Activated naive CD4-positive, alpha-beta T cell (primary cell): ENCODE measurements around the gene FARSA.
A peak's percentile ranks its signal among the peaks of the same experiment; 100 is the strongest.
"Not testable (repeated sequence)": the region's sequence is repeated elsewhere in the genome, so short reads cannot be mapped to it uniquely, and the experiment has no call there.

ENCODE experiments used
- DNase-seq, 4 experiments: peaks; one replicate each; lab custom pipeline; 2025; lab: John Stamatoyannopoulos, UW

FARSA gene

GRCh38 chr19:12890787-12891552, 42.5 kb downstream of the FARSA start, which contains the start of gene GCDH:
TSS of gene GCDH (plus strand) at chr19:12891160. CDS start at chr19:12891305, 145 bp downstream.
- DNase-seq = peak; percentile 81 to 91 (median 88)

- DNase-seq = not testable (repeated sequence)
Observed at GRCh38 chr19:12890299-12890786, 43.2 kb downstream of the FARSA start.

- DNase-seq = no peak
Observed at GRCh38 chr19:12888006-12888603, 45.4 kb downstream of the FARSA start.

GRCh38 chr19:12886969-12887747, 46.4 kb downstream of the FARSA start, which contains the start of gene KLF1:
TSS of gene KLF1 (minus strand) at chr19:12887201. CDS start at chr19:12887140, 61 bp downstream.
- DNase-seq = no peak

DNA sequence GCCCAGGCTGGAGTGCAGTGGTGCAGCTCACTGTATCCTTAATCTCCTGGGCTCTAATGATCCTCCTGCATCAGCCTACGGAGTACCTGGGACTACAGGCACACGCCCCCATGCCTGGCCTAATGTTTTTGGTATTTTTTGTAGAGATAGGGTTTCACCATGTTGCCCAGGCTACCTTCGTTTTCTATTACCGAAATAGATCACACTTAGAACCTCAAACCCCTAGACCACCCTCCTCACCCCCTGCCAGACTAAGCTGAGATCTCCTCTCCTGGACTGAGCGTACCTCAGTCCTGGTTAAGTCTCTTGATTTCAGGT, 46.9 kb downstream of the FARSA start:
- no peak for DNase-seq

- no peak for DNase-seq
Observed at GRCh38 chr19:12885749-12886650, 47.5 kb downstream of the FARSA start.

DNA sequence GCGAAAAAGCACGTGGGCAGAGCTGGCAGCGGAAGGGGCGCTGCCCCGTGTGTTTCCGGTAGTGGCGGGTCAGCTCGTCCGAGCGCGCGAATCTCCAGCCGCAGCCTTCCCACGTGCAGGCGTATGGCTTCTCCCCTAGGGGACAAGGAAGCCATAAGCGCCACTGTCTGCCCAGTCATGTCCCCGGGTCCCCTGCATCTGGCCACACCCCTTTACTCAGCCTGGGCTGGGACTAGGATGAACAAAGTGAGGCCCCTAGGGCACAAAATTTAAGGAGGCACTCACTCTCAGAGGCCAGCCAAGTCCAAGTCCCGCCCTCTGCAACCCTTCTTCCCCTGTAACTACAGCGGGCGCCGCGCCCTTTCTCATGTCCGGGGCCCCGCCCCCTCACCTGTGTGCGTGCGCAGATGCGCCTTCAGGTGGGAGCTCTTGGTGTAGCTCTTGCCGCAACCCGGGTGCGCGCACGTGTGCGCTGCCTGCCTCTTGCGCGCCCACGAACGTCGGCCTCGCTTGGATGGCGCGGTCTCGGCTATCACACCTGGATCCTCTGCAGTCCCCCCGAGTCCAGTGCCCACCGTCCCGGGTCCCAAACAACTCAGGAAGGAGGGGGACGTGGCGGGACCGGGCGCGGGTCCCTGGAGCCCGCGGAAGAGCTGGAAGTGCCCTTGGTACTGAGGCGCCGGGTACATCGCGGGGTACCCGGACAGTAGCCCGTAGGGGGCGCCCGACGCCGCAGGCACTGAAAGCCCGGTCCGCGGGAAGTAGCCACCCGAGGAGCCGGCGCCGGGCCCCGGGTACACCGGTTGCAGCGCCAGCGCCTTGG, 48.4 kb downstream of the FARSA start:
- peak; percentile 58 to 85 (median 74) for DNase-seq

- no peak for DNase-seq
Observed at GRCh38 chr19:12884627-12884925, 48.9 kb downstream of the FARSA start.

DNA sequence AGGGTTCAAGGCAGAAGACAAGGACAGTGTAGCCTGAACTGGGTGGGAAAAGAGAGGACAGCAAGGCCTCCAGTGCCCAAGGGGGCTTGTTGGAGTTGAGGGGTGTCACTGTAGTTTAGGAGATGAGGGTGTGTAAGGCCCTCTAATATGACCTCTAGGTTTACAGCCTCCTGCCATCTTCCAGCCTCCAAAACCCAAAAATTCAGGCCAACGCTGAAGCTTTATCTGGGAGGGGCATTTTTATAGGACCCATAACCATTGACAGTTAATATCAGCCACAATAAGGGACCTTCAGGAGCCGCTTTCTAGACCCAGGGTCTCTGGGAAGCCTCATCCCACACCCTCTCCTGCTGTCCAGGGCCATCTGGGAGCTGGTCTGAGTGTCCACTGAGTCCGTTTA, 49.3 kb downstream of the FARSA start:
- no peak for DNase-seq

GRCh38 chr19:12882589-12882988, 50.9 kb downstream of the FARSA start:
- no peak for DNase-seq

DNA sequence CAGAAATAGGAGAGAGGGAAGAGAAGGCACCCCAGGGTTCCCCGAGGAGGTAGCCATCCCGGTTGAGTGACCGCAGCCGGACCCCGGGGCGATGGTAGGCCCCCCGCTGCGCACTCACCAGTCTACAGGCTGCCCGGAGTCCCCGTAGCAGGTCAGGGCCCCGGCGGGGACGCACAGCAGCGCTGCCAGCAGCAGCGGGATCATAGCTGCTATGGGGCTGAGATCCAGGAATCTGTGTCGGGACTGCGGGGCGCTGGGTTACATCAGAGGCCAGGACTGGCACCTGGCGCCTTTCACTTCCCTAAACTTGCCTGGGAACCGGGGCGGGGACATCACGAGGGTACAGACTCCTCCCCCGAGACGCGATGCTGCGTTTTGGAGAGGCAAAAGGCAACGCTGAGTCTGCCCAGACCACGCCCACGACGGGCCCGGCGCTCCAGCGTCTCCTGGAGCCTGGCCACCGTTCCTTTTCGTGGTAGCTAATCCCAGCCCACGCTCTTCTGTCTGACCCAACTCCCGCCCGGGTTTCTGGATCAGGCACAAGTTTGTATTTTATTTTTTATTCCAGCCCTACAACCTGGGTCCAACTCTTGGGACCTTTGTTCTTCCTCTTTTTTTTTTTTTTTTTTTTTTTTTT, 52.2 kb downstream of the FARSA start, which contains the start of gene DNASE2:
Gene DNASE2 (minus strand): TSS at position 278 of the 637 bp plus-strand sequence. CDS start 74 bp downstream, at position 204.
- DNase-seq = peak; percentile 59 to 77 (median 67)

DNA sequence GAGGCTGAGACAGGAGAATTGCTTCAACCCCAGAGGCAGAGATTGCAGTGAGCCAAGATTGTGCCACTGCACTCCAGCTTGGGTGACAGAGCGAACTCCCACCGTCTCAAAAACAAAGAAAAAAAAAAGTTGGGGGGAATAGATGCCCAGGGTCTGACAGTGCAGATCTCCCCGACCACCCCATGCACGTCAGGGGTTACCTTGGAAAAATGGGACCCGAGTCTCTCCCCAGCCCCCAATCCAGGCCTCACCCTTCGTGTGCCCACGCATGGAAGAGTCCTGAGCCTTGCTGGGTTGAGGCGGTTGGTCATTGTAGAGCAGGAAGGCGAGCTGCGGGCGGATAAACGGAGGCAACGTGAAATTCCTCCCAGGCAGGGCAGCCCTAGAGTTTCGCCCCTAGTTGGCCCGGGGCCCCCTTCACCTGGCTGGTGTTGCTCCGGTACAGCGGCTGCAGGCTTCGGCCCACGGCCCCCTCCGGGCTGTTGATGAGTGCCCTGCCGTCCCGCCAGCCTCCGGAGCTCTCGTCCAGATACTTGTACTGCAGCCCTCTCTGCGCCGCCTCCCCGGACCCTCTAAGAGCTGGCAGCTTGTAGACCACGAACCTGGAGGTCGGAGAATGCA, 52.9 kb downstream of the FARSA start:
- peak in 1 of 4 experiments; percentile 27 for DNase-seq

- no peak for DNase-seq
Observed at GRCh38 chr19:12875086-12875485, 58.4 kb downstream of the FARSA start.

DNA sequence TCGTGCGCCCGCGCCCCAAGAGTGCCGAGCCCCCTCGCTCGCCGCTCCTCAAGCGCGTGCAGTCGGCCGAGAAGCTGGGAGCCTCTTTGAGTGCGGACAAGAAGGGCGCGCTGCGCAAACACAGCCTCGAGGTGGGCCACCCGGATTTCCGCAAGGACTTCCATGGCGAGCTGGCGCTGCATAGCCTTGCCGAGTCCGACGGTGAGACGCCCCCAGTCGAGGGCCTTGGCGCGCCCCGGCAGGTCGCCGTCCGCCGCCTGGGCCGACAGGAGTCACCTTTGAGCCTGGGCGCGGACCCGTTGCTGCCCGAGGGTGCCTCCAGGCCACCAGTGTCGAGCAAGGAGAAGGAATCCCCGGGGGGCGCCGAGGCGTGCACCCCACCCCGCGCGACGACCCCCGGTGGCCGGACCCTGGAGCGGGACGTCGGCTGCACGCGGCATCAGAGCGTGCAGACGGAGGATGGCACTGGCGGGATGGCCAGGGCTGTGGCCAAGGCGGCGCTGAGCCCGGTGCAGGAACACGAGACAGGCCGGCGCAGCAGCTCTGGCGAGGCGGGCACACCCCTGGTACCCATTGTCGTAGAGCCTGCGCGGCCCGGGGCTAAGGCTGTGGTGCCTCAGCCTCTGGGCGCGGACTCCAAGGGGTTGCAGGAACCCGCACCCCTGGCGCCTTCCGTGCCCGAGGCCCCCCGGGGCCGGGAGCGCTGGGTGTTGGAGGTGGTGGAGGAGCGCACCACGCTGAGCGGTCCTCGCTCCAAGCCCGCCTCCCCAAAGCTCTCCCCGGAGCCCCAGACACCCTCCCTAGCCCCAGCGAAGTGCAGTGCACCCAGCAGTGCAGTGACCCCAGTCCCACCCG, 59.4 kb downstream of the FARSA start:
- no peak for DNase-seq

GRCh38 chr19:12872941-12873890, 60.3 kb downstream of the FARSA start:
- DNase-seq = peak in 1 of 4 experiments; percentile 44
